Adrenal gland (tissue), 5 donors: ENCODE measurements around the gene KIR3DL3.
"Not testable (repeated sequence)": the region's sequence is repeated elsewhere in the genome, so short reads cannot be mapped to it uniquely, and the experiment has no call there.

Source experiments
- POLR2A ChIP-seq, 2 donors: fragments of 450-650 bp; IDR thresholded peaks; one replicate each; pipeline ENCODE4 v1.6.1; 2017; ENCODE audit warnings: antibody characterized with exemption in 2 of 2, mild to moderate bottlenecking in 2 of 2, moderate library complexity in 1 of 2
- TF ChIP-seq, protein P1 (sequence below), 6 experiments: fragments of 450-650 bp in 4 of 6; fragments of 200-600 bp in 2 of 6; sonication (generic) in 1 of 6; IDR thresholded peaks; 1 replicate in 5 of 6; 2 replicates in 1 of 6; pipeline versions ENCODE4 v1.5.1 to v1.8.0; 2016 to 2021; ENCODE audit warnings: antibody characterized with exemption in 6 of 6, mild to moderate bottlenecking in 2 of 6, moderate library complexity in 1 of 6
- donor health status: DM: no; HTN: no; CAD: no.

DNA sequence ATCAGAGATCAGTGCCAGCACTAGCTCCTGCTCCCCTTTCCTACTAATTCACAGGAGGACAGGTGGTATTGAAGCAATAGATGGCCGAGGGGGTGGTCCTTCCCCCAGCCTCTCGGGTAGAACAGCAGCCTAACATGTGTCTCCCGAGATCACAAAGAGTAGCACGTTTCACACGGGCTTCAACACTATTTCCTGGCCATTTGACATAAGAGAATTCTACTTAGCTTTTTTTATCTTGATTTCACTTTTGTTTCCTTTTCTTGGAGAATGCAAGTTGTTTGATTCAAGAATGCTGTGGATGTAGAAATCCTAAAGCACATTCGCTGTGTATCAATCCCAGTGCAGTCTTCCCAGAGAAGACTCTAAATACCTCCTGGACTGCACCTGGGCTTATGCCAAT, 26.0 kb downstream of the KIR3DL3 start:
- TF ChIP-seq, protein P1, sequence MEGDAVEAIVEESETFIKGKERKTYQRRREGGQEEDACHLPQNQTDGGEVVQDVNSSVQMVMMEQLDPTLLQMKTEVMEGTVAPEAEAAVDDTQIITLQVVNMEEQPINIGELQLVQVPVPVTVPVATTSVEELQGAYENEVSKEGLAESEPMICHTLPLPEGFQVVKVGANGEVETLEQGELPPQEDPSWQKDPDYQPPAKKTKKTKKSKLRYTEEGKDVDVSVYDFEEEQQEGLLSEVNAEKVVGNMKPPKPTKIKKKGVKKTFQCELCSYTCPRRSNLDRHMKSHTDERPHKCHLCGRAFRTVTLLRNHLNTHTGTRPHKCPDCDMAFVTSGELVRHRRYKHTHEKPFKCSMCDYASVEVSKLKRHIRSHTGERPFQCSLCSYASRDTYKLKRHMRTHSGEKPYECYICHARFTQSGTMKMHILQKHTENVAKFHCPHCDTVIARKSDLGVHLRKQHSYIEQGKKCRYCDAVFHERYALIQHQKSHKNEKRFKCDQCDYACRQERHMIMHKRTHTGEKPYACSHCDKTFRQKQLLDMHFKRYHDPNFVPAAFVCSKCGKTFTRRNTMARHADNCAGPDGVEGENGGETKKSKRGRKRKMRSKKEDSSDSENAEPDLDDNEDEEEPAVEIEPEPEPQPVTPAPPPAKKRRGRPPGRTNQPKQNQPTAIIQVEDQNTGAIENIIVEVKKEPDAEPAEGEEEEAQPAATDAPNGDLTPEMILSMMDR (IDR thresholded peaks at IDR 0.05) = not testable (repeated sequence)
- TF ChIP-seq POLR2A (IDR thresholded peaks at IDR 0.05) = not testable (repeated sequence)
